OCI-LY7 (cell line): ENCODE measurements around the gene RASSF4. TPM values are rescaled to one million over a fixed set of nuclear protein-coding genes. Genes with fewer than 3 reads are reported as not detected.

Experiments
- BruUV-seq: library from RNA; stranded (reverse); fragments of 400-500 nt; replicated peaks from 2 replicates; lab custom pipeline; 2021; lab: Mats Ljungman, UMichigan
- CTCF ChIA-PET: fragments of 300-600 bp; sonication (Branson Sonifier 250); formaldehyde crosslinking; loops from one replicate; lab custom pipeline; 2022; ENCODE audit warnings: antibody characterized with exemption; ENCODE audit not compliant: unreplicated experiment; lab: Charles Lee
- POLR2A ChIA-PET: fragments of 300-600 bp; sonication (Branson Sonifier 250); formaldehyde crosslinking; loops from one replicate; lab custom pipeline; 2022; ENCODE audit warnings: antibody characterized with exemption; lab: Charles Lee
- DNase-seq: peaks from one replicate; pipeline ENCODE4 v3.0.0-alpha.2; 2015; ENCODE audit warnings: low spot score
- H2AFZ ChIP-seq: fragments of 200-600 bp; sonication (generic), shearing (Covaris generic); 2 replicates; pipeline ENCODE4 v1.6.1; 2014; ENCODE audit warnings: mild to moderate bottlenecking, antibody characterized with exemption, low read length, moderate library complexity
- H3K27ac ChIP-seq: fragments of 200-600 bp; sonication (generic); 2 replicates; pipeline ENCODE4 v1.5.1; 2014; ENCODE audit warnings: mixed run types, low read depth, mild to moderate bottlenecking, moderate library complexity, low read length, inconsistent platforms; ENCODE audit not compliant: poor library complexity, severe bottlenecking
- H3K36me3 ChIP-seq: fragments of 200-600 bp; sonication (generic); 2 replicates; pipeline ENCODE4 v1.6.1; 2014; ENCODE audit warnings: mild to moderate bottlenecking, antibody characterized with exemption, low read length, moderate library complexity, mixed read lengths; ENCODE audit not compliant: insufficient read depth
- H3K4me1 ChIP-seq: fragments of 200-600 bp; sonication (generic); 2 replicates; pipeline ENCODE4 v1.5.1; 2014; ENCODE audit warnings: mild to moderate bottlenecking, low read length; ENCODE audit not compliant: insufficient read depth, poor library complexity, severe bottlenecking
- H3K4me2 ChIP-seq: fragments of 200-600 bp; sonication (generic); 2 replicates; pipeline ENCODE4 v1.6.1; 2014; ENCODE audit warnings: mild to moderate bottlenecking, low read length
- H3K4me3 ChIP-seq: fragments of 200-600 bp; sonication (generic); 2 replicates; pipeline ENCODE4 v1.5.1; 2014; ENCODE audit warnings: mild to moderate bottlenecking, low read depth, low read length; ENCODE audit not compliant: poor library complexity, severe bottlenecking
- H3K79me2 ChIP-seq: fragments of 200-600 bp; sonication (generic); 2 replicates; pipeline ENCODE4 v1.6.1; 2016; ENCODE audit warnings: low read depth, mild to moderate bottlenecking, low read length, moderate library complexity, mixed read lengths; ENCODE audit not compliant: insufficient read depth
- H3K9me2 ChIP-seq: fragments of 200-600 bp; sonication (generic); 2 replicates; pipeline ENCODE4 v1.6.1; 2016; ENCODE audit warnings: mild to moderate bottlenecking, low read length, mixed read lengths; ENCODE audit not compliant: insufficient read depth
- H3K9me3 ChIP-seq: fragments of 200-600 bp; sonication (generic); 2 replicates; pipeline ENCODE4 v1.6.1; 2014; ENCODE audit warnings: mild to moderate bottlenecking, mixed run types, low read length, mixed read lengths
- H4K20me1 ChIP-seq: fragments of 200-600 bp; sonication (generic); 2 replicates; pipeline ENCODE4 v1.6.1; 2014; ENCODE audit warnings: mild to moderate bottlenecking, antibody characterized with exemption, low read length, moderate library complexity, mixed read lengths; ENCODE audit not compliant: insufficient read depth
- EZH2phosphoT487 ChIP-seq: fragments of 200-600 bp; sonication (generic); IDR thresholded peaks from 2 replicates; pipeline ENCODE4 v1.6.1; 2018; ENCODE audit warnings: low read depth, borderline replicate concordance, mild to moderate bottlenecking, mixed run types, antibody characterized with exemption, low read length, moderate library complexity, mixed read lengths
- intact Hi-C: fragments of 100-400 bp; cut with micrococcal nuclease; formaldehyde crosslinking; loops from one replicate; pipeline ENCODE4 v1.10.0; 2022; ENCODE audit not compliant: unreplicated experiment
- total RNA-seq, 2 experiments: library from RNA; depleted of rRNA in 1 of 2; stranded (reverse); fragments of >200 nt in 1 of 2; shearing (Covaris generic) in 1 of 2; gene quantifications; 2 replicates each; pipeline ENCODE4 v1.2.3, GENCODE V29; 2014 to 2022
- TF ChIP-seq, protein P1 (sequence below): fragments of 200-600 bp; sonication (generic); conservative IDR thresholded peaks from 2 replicates; pipeline ENCODE4 v1.5.1; 2014; ENCODE audit warnings: mild to moderate bottlenecking, antibody characterized with exemption, low read length, moderate library complexity, mixed read lengths

Gene RASSF4
- total RNA-seq, 2 experiments from 2014 or later: 2.6 to 5.3 TPM

DNA sequence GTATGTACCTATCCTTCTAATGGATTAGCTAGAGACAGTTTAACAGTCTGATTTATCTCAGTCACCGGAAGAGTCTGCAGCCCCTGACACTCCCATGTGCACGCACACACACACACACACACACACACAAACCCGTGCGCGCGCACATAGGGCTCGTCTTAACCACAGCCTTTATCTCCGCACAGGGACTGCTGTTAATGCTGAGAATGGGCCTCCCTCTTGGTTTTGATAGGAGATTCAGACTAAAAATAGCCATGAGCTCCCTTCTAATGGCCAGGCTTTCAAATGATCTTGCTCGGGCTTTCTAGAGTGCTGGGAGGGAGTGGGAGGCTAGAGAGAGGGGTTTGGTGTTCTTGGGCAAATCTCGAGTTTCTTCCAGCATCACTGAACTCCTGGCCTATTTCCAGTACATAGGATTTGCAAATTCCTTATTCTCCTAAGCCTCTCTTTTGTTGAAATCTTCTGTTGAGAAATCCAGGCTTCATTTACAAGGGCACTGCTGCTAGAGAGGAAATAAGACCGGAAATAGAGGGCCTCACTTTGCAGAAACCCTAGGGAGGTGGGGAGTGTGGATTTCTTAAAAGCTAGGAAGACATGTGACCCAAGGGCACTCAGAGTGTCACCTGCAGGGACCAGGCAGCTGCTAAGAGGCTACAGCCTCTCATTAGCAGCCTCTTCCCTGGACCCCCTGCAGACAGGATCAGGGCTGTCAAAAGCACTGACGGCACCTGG, 46.1 kb upstream of the RASSF4 start:
- Histone ChIP-seq H3K4me2 (no peak overlapping the region; the same call in 1 of the 2 replicates), H3K4me3 (no peak overlapping the region), H3K79me2 (no peaks in the 10 kb centered on the region), H3K4me1 (peaks cover 9% of the 10 kb centered on the region), H2AFZ (no peak overlapping the region), H3K9me3 (no peaks in the 10 kb centered on the region), H3K27ac (no peak overlapping the region), H3K36me3 (no peaks in the 10 kb centered on the region), H4K20me1 (no peaks in the 10 kb centered on the region), H3K9me2 (no peaks in the 10 kb centered on the region)
- intact Hi-C loops: no loop called here
- CTCF ChIA-PET: no interaction called here
- no TSS peak for BruUV-seq
- DNase-seq: peak; percentile 31
- POLR2A ChIA-PET: no interaction called here
- TF ChIP-seq EZH2phosphoT487: no peak
- TF ChIP-seq, protein P1, sequence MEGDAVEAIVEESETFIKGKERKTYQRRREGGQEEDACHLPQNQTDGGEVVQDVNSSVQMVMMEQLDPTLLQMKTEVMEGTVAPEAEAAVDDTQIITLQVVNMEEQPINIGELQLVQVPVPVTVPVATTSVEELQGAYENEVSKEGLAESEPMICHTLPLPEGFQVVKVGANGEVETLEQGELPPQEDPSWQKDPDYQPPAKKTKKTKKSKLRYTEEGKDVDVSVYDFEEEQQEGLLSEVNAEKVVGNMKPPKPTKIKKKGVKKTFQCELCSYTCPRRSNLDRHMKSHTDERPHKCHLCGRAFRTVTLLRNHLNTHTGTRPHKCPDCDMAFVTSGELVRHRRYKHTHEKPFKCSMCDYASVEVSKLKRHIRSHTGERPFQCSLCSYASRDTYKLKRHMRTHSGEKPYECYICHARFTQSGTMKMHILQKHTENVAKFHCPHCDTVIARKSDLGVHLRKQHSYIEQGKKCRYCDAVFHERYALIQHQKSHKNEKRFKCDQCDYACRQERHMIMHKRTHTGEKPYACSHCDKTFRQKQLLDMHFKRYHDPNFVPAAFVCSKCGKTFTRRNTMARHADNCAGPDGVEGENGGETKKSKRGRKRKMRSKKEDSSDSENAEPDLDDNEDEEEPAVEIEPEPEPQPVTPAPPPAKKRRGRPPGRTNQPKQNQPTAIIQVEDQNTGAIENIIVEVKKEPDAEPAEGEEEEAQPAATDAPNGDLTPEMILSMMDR: no peak

DNA sequence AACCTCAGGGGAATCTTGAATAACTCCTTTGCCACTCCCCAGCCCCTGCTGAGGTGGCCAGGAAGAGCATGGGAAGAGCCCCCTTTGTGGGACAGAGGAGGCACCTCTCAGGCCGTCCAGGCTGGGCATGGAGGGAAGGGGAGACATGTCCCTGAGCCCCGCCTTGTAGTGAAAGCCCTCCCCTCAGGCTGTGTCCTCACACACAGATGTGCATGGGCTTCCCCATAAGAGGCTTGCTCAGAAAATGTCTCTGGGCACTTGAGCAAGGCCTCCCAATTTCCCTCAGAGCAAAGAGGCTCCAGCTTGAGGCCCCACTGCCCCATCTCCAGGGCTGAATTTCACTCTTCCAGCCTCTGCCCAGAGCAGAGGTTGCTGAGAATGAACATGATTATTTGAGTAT, 44.7 kb upstream of the RASSF4 start:
- BruUV-seq: no TSS peak
- Histone ChIP-seq H3K27ac (no peak overlapping the region), H3K79me2 (no peaks in the 10 kb centered on the region), H3K4me1 (peaks cover 9% of the 10 kb centered on the region), H3K4me2 (no peak overlapping the region), H4K20me1 (no peaks in the 10 kb centered on the region), H3K36me3 (no peaks in the 10 kb centered on the region), H3K9me2 (no peaks in the 10 kb centered on the region), H3K9me3 (no peaks in the 10 kb centered on the region), H2AFZ (no peak overlapping the region), H3K4me3 (no peak overlapping the region)
- CTCF ChIA-PET: no interaction called here
- POLR2A ChIA-PET: no interaction called here
- intact Hi-C loops: no loop called here
- DNase-seq: no peak
- TF ChIP-seq, protein P1: no peak
- TF ChIP-seq EZH2phosphoT487: no peak

DNA sequence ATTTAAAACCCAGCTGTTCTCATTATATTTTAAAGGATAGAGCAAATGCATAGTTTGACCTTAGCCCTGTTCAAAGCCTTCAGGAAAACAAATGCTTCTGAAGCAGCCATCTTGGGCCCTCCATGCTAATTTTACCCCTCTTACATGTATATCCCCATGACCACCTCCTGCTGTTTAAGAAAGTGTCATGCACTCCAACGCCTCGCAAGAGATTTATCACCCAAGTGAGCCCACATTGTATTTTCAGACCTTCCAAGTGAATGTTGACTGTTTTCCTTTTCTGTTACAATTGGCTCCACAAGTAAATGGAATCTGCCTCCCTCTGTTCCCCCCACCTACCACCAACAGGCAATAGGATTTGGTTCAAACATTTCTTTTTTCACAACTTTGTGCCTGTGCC, 43.2 kb upstream of the RASSF4 start:
- no peak overlapping the region for H3K4me2 ChIP-seq
- H3K9me2 ChIP-seq: no peaks in the 10 kb centered on the region
- no peaks in the 10 kb centered on the region for H3K79me2 ChIP-seq
- POLR2A ChIA-PET: no interaction called here
- TF ChIP-seq EZH2phosphoT487: no peak
- TF ChIP-seq, protein P1: no peak
- BruUV-seq: no TSS peak
- H4K20me1 ChIP-seq: no peaks in the 10 kb centered on the region
- no peaks in the 10 kb centered on the region for H3K9me3 ChIP-seq
- intact Hi-C loops: no loop called here
- H2AFZ ChIP-seq: no peak overlapping the region
- H3K4me1 ChIP-seq: peaks cover 9% of the 10 kb centered on the region
- no peaks in the 10 kb centered on the region for H3K36me3 ChIP-seq
- no peak for DNase-seq
- no peak overlapping the region for H3K27ac ChIP-seq
- no peak overlapping the region for H3K4me3 ChIP-seq
- CTCF ChIA-PET: no interaction called here
